GM12878 (cell line): ENCODE results near the gene SMPD1. TPM values are rescaled to one million over a fixed set of nuclear protein-coding genes. Genes with fewer than 3 reads are reported as not detected.

Experiments
- ATAC-seq: fragments of 200-7000 bp; cut with Tn5 transposase; 3 replicates; pipeline ENCODE4 v1.9.1; 2020; ENCODE audit warnings: mild to moderate bottlenecking, moderate library complexity
- BruUV-seq: library from RNA; stranded (reverse); fragments of 400-500 nt; replicated peaks from 2 replicates; lab custom pipeline; 2021; lab: Mats Ljungman, UMichigan
- CTCF ChIA-PET: fragments of 300-600 bp; sonication (Branson Sonifier 250); formaldehyde crosslinking; extraction: SDS; loops from one replicate; lab custom pipeline; 2021; ENCODE audit warnings: inconsistent platforms; lab: Yijun Ruan, JAX
- POLR2A ChIA-PET: fragments of 350-600 bp; formaldehyde crosslinking; extraction: SDS; loops from one replicate; lab custom pipeline; 2021; ENCODE audit warnings: inconsistent platforms; lab: Charles Lee
- RAD21 ChIA-PET: fragments of 300-600 bp; sonication (Branson Sonifier 250); formaldehyde crosslinking; loops from one replicate; lab custom pipeline; 2023; ENCODE audit warnings: antibody characterized with exemption; ENCODE audit not compliant: unreplicated experiment; lab: Charles Lee
- SMC1A ChIA-PET: fragments of 300-600 bp; sonication (Branson Sonifier 250); formaldehyde crosslinking; loops from one replicate; lab custom pipeline; 2023; ENCODE audit not compliant: unreplicated experiment, uncharacterized antibody; lab: Charles Lee
- DNase-seq: peaks from one replicate; pipeline ENCODE4 v3.0.0-alpha.2; 2011; ENCODE audit warnings: low read depth, low spot score
- FAIRE-seq: peaks from 3 replicates; lab custom pipeline; 2011; peaks lifted over from hg19 to GRCh38; lab: Jason Lieb, UNC
- H2AFZ ChIP-seq: 2 replicates; pipeline ENCODE4 v1.6.0; 2011; ENCODE audit warnings: low read depth, low read length, control low read depth; ENCODE audit not compliant: control insufficient read depth
- H3K27ac ChIP-seq: 2 replicates; pipeline ENCODE4 v1.5.1; 2011; ENCODE audit warnings: control low read depth; ENCODE audit not compliant: control insufficient read depth, insufficient read depth
- H3K27me3 ChIP-seq, 2 experiments: replicated peaks in 1 of 2; 2 replicates each; pipeline versions ENCODE4 v1.6.0 to v1.6.1; 2011; ENCODE audit warnings: low read length in 1 of 2; ENCODE audit not compliant: control insufficient read depth in 2 of 2, insufficient read depth in 2 of 2
- H3K36me3 ChIP-seq, 2 experiments: 2 replicates each; pipeline ENCODE4 v1.5.1; 2011; ENCODE audit warnings: low read length in 1 of 2; ENCODE audit not compliant: control insufficient read depth in 2 of 2, insufficient read depth in 2 of 2
- H3K4me1 ChIP-seq: 2 replicates; pipeline ENCODE4 v1.6.1; 2011; ENCODE audit warnings: mild to moderate bottlenecking, low read length, moderate library complexity, mixed read lengths; ENCODE audit not compliant: control insufficient read depth, insufficient read depth
- H3K4me2 ChIP-seq: 2 replicates; pipeline ENCODE4 v1.6.0; 2011; ENCODE audit warnings: control low read depth; ENCODE audit not compliant: control insufficient read depth, insufficient read depth
- H3K4me3 ChIP-seq: fragments of 200-600 bp; sonication (generic); 2 replicates; pipeline ENCODE4 v1.5.1; 2016
- H3K79me2 ChIP-seq: 2 replicates; pipeline ENCODE4 v1.6.0; 2011; ENCODE audit warnings: low read length; ENCODE audit not compliant: control insufficient read depth, insufficient read depth
- H3K9ac ChIP-seq: 2 replicates; pipeline ENCODE4 v1.8.0; 2011; ENCODE audit warnings: low read length, control low read depth, mixed read lengths; ENCODE audit not compliant: control insufficient read depth, insufficient read depth
- H3K9me3 ChIP-seq: replicated peaks from 3 replicates; pipeline ENCODE4 v1.5.1; 2011; ENCODE audit warnings: mild to moderate bottlenecking, low read length; ENCODE audit not compliant: control insufficient read depth, insufficient read depth
- H4K20me1 ChIP-seq: 2 replicates; pipeline ENCODE4 v1.6.0; 2011; ENCODE audit not compliant: control insufficient read depth, insufficient read depth
- BACH1 ChIP-seq: fragments of 450-650 bp; IDR thresholded peaks from 2 replicates; pipeline ENCODE4 v1.6.1; 2017; ENCODE audit warnings: mild to moderate bottlenecking, borderline replicate concordance
- CBX3 ChIP-seq: fragments of 200-600 bp; sonication (generic); IDR thresholded peaks from 2 replicates; pipeline ENCODE4 v1.6.1; 2016; ENCODE audit warnings: low read depth, borderline replicate concordance
- GATAD2B ChIP-seq: fragments of 450-650 bp; conservative IDR thresholded peaks from 2 replicates; pipeline ENCODE4 v1.6.1; 2017; ENCODE audit warnings: low read depth, mild to moderate bottlenecking, moderate library complexity
- MLLT1 ChIP-seq: fragments of 450-650 bp; IDR thresholded peaks from 2 replicates; pipeline ENCODE4 v1.6.1; 2016; ENCODE audit warnings: mild to moderate bottlenecking
- MTA2 ChIP-seq: fragments of 450-650 bp; IDR thresholded peaks from 2 replicates; pipeline ENCODE4 v1.6.1; 2016; ENCODE audit warnings: low read depth, mild to moderate bottlenecking, moderate library complexity
- NFXL1 ChIP-seq: fragments of 450-650 bp; IDR thresholded peaks from 2 replicates; pipeline ENCODE4 v1.6.1; 2017; ENCODE audit warnings: antibody characterized with exemption, mild to moderate bottlenecking, borderline replicate concordance
- NFYA ChIP-seq: IDR thresholded peaks from 2 replicates; pipeline ENCODE4 v1.6.1; 2011; ENCODE audit warnings: low read depth, mild to moderate bottlenecking, low read length, improper control_type of control experiment, borderline replicate concordance
- NR2C2 ChIP-seq: IDR thresholded peaks from 2 replicates; pipeline ENCODE4 v1.6.1; 2011; ENCODE audit warnings: borderline replicate concordance, low read depth; ENCODE audit not compliant: control insufficient read depth, insufficient read length
- RUNX3 ChIP-seq: IDR thresholded peaks from 2 replicates; pipeline ENCODE4 v1.6.1; 2012; ENCODE audit warnings: low read length, inconsistent platforms
- WRNIP1 ChIP-seq: IDR thresholded peaks from 2 replicates; pipeline ENCODE4 v1.6.1; 2011; ENCODE audit warnings: low read depth, low read length, improper control_type of control experiment, borderline replicate concordance
- ZBED1 ChIP-seq: IDR thresholded peaks from 2 replicates; pipeline ENCODE4 v1.6.1; 2016; ENCODE audit warnings: borderline replicate concordance
- ZBTB33 ChIP-seq: fragments of 450-650 bp; IDR thresholded peaks from 2 replicates; pipeline ENCODE4 v1.6.1; 2017; ENCODE audit warnings: mild to moderate bottlenecking
- WGBS: methylation state at CpG from one replicate; pipeline ENCODE4 v1.1.6; 2016; ENCODE audit warnings: low lambda C conversion rate; ENCODE audit not compliant: insufficient replicate concordance, insufficient coverage; ENCODE audit errors: missing lambda C conversion rate; 5-methylcytosine and 5-hydroxymethylcytosine counted together
- in situ Hi-C: fragments of 300-500 bp; cut with MboI; formaldehyde crosslinking; loops from 9 replicates; pipeline ENCODE4 v1.14.3; 2018; ENCODE audit warnings: mixed read lengths
- intact Hi-C: fragments of 100-400 bp; cut with micrococcal nuclease; formaldehyde crosslinking; loops from one replicate; pipeline ENCODE4 v1.14.2; 2022; ENCODE audit not compliant: unreplicated experiment
- polyA plus RNA-seq, 11 experiments: library from polyadenylated mRNA; depleted of rRNA in 4 of 11; unstranded in 6 of 11; stranded (reverse) in 5 of 11; fragments of >200 nt; fragmentation: Nextera tagmentation in 4 of 11; fragmentation: Illumina TruSeq in 1 of 11; extraction: Ambion mirVana in 4 of 11; extraction: Trizol in 1 of 11; gene quantifications; 1 replicate in 1 of 11; 2 replicates in 10 of 11; pipeline versions ENCODE4 v1.2.1 to v1.2.3, GENCODE V29; 2011 to 2016; ENCODE audit warnings: inconsistent platforms in 2 of 11, missing spikeins in 2 of 11, low read depth in 1 of 11
- total RNA-seq, 4 experiments: library from RNA; depleted of rRNA in 3 of 4; stranded (reverse); fragments of >200 nt in 3 of 4; fragmentation: Illumina TruSeq in 1 of 4; extraction: Trizol in 1 of 4; gene quantifications; 2 replicates each; pipeline versions ENCODE4 v1.2.1 to v1.2.3, GENCODE V29; 2013 to 2021

SMPD1 gene
- total and polyA plus RNA-seq, 10 of the 15 experiments (the other 5 are each of a cell fraction or from before 2014, with no cell fraction given) = 1.4 to 13.7 (median 6.2) TPM

DNA sequence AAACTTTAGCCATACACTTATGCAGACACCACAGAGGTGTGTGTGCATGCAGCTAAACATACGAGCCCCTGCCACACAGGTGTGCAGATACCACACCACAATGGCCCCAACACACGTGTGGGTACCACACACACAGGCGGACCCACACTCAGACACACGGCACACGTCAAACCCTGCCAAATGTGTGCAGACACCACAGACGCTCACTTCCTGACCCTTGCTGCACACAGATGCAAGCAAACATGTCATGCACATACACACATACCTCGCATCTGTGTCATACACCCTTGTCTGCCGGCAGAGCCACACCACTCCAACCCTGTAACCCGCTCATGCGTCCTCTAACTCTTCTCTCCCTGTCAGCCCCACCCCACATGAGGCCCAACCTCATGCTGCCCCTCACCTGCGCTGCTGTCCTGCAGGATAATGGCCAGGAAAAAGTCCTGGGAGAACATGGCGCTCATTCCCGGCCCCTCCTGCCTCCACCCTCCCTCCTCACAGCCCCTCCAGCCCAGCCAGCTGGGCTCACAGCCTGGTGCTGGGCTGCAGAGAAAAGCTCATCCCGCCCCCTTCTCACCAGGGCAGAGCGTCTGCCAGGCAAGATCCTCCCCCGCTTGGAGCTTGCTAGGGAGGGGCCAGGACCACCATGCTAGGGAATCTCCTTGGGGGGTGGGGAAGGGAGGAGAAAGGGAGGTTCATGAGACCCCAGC is 14.2 kb downstream of the SMPD1 start (continued):
- TF ChIP-seq ZBED1 = no peak

DNA sequence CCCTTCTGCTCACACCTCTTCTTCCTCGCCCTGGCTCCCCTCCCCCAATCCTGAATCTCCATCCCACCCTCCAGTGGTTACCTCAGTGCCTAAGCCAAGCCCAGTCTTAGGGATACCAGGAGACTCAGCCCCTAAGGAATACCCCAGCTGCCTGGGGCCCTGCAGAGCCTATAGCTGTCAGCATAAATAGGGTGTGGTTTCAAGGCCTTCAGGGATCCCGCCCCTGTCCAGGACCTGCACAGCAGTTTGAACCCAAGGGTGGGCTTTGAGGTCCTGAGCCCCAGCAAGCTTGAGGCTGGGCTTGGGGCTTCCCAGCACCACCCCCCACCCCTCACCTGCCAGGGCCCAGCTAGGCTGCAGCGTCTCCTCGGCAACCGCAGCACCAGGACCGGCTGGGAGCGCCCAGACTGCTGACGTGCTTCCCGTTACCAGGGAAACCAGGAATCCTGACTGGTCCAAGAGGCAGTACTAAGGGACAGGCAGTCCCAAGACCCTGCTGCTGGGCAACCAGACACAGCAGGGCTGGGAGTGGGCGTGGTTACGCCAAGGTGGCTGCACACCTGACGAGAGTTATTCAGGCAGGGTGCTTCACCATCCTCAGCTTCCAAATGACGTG is 14.9 kb downstream of the SMPD1 start:
- POLR2A ChIA-PET = no interaction called here
- Histone ChIP-seq H2AFZ (no peak overlapping the region), H3K27me3 (no peaks in the 10 kb centered on the region), H3K79me2 (no peaks in the 10 kb centered on the region), H3K9ac (no peak overlapping the region), H3K27ac (no peak overlapping the region), H3K36me3 (no peaks in the 10 kb centered on the region), H4K20me1 (no peaks in the 10 kb centered on the region), H3K4me3 (no peak overlapping the region), H3K9me3 (no peaks in the 10 kb centered on the region), H3K4me2 (no peak overlapping the region), H3K4me1 (peaks cover 25% of the 10 kb centered on the region)
- SMC1A ChIA-PET = no interaction called here
- TF ChIP-seq MTA2 (no peak), GATAD2B (no peak), MLLT1 (no peak), NR2C2 (no peak), ZBTB33 (no peak), RUNX3 (no peak), NFXL1 (no peak), NFYA (no peak), BACH1 (no peak), CBX3 (no peak), WRNIP1 (no peak)
- CTCF ChIA-PET = interaction anchor here (1.2 kb wide), 1 partner anchor 26 kb away, joined by 3 read pairs; no protein-coding TSS in a partner anchor
- DNase-seq (no peak), FAIRE-seq (no peak), ATAC-seq (no peak)
- no TSS peak for BruUV-seq
- RAD21 ChIA-PET = interaction anchor here (3.3 kb wide), 1 partner anchor 14 kb away, joined by 16 read pairs; the partner anchor contains the start of gene SMPD1
- in situ Hi-C loops = no loop called here
- intact Hi-C loops = no loop called here
- 90% methylated on average over 13 of the region's 13 CpGs for WGBS
